ENCODE data around the gene ATAD3B.
"Not testable (repeated sequence)": the region's sequence is repeated elsewhere in the genome, so short reads cannot be mapped to it uniquely, and the experiment has no call there.

ATAD3B gene

DNA sequence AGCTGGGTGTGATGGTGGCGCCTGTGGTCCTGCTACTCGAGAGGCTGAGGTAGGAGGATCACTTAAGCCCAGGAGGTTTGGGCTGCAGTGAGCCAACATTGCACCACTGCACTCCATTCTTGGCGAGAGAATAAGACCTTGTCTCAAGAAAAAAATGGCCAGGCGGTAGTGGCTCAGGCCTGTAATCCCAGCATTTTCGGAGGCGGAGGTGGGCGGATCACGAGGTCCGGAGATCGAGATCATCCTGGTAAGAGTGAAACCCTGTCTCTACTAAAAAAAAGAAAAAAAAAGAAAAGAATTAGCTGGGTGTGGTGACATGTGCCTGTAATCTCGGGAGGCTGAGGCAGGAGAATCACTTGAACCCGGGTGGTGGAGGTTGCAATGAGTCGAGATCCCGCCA lies 11.3 kb downstream of the ATAD3B start:
- no peak for FAIRE-seq

DNA sequence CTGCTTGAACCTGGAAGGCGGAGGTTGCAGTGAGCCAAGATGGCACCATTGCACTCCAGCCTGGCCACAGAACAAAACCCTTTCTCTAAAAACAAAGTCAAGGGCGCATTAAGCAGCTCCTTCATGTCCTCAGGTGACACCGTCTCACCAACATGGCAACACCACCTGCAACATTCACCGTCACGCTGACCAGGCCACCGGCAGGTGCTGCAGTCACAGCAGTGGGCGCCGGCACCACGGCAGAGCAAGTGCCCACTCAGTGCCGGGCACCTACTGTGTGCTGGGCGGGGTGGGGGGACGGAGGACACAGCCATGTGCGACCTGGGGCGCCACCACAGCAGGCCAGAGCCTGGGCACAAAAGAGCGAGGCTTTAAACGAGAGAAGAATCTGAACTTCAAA lies 12.1 kb downstream of the ATAD3B start:
- no peak for FAIRE-seq

DNA sequence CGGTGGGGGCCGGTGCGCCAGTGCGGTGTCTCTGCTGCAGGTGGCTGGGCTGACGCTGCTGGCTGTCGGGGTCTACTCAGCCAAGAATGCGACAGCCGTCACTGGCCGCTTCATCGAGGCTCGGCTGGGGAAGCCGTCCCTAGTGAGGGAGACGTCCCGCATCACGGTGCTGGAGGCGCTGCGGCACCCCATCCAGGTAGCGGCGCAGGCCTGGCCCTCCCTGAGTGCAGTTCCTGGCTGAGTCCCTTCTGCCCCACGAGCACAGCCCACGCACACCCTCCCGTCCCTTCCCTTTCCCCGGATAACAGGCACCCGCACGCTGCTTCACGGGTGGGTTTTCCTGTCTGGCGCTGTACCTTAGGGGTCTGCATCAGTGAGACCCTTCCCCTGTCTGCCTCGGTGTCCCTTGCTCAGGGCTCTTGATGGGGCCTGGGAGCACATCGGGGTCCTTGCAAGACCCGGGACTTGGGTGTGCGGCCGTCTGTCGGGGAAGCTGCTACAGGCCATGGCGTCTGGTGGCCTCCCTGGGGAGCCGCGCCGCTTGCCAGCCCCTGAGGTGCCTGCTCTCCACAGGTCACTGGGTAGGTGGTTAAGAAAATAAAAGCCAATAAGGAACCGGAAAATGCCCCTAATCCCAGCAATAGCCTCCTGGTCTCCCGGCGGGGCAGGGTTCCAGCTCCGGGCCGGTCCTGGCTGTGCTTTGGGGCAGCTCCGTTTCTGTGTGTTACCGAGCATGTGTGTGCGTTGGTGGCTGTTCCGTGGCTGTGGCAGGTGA lies 13.6 kb downstream of the ATAD3B start:
- not testable (repeated sequence) for FAIRE-seq

DNA sequence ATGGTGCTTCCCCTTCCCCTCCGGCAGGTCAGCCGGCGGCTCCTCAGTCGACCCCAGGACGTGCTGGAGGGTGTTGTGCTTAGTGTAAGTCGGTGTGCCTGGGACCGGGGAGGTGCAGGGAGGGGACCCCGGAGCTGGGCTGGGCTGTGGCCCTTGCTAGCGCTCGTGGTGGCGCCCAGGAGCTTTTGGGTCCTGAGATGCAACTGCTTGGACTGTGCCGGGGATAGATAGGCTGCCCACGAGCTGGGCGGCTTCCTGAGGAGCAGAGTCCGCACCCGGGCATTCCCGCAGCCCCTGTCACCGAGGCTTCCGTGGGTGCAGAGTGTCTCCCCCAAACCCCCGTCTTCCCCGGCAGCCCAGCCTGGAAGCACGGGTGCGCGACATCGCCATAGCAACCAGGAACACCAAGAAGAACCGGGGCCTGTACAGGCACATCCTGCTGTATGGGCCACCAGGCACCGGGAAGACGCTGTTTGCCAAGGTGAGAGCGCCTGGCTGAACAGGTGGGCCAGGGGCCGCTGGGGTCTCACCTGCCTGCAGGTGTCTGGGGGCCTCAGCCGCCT lies 14.3 kb downstream of the ATAD3B start:
- FAIRE-seq: not testable (repeated sequence)

DNA sequence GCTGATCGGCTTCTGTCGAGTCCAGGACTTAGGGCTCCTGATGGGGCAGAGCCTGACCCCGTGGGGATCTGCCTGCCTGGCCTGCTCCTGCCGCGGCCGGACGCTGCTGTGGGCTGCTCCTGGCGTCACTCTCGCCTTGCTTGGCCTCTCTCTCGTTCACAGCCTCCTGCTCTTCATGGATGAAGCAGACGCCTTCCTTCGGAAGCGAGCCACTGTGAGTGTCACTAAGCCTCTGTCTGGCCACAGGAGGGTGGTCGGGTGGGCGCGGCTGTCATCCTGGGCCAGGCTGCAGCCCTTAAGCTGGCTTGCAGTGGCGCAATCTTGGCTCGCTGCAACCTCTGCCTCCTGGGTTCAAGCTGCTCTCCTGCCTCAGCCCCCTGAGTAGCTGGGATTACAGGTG lies 16.1 kb downstream of the ATAD3B start:
- FAIRE-seq: no peak

DNA sequence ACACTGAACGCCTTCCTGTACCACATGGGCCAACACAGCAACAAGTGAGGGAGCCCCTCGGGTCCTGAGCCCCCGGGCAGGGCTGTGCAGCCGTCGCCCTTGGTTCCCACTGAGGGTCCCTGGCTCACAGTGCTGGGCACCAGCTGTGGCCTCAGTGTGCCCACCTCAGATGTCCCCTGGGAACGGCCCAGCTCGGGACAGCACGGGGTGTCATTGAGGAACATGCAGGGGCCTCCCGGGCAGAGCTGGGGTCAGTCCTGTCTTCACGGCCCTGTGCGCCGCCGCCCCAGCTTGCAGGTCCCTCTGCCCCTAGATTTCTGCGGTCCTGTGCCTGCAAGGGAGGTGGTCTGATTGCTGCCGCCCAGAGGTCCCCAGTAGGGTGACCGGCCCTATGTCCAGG lies 17.7 kb downstream of the ATAD3B start:
- no peak for FAIRE-seq

DNA sequence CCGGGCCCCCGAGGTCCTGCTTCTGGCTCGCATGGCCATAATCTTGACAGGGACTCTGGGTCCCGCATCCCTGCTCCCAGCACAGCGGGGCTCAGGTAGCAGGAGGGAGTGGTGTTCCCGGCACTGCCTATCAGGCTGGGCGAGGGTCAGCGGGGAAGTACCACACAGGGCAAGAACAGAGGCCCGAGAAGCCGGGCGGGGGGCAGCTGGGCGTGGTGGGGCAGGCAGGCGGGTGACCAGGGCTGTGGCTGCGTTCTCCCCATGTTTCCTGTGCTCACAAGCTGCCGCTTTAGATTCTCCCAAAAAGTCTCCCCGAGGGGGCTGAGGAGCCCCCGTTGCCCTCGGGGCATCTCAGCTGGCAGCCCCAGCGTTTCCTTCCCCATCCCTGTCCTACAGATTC lies 18.3 kb downstream of the ATAD3B start:
- no peak for FAIRE-seq

DNA sequence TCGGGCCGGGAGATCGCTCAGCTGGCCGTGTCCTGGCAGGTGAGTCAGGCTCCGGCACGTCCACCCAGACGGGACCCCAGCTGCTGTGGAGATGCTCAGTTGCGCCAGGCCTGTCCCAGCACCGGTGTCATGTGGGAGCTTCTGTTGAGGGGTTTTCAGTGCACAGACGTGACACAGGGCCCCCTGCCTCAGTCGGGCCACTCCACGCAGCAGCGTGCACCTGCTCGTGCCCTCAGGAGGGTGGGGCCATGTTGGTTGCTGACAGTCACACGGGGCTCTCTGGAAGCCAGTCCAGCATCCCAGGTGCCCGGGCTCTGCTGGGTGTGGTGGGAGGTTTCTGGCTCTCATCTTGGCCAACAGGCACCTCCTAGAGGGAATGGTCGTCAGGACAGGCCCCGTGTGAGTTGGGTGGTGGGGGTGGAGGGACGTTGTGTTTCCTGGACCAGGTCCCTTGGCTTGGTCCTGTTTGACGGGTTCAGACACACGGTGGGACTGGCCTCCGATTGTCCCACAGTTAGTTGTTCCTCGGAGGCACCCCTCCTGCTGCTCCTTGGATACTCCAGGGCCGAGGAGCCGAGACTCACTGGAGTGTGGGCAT lies 19.2 kb downstream of the ATAD3B start:
- no peak for FAIRE-seq

DNA sequence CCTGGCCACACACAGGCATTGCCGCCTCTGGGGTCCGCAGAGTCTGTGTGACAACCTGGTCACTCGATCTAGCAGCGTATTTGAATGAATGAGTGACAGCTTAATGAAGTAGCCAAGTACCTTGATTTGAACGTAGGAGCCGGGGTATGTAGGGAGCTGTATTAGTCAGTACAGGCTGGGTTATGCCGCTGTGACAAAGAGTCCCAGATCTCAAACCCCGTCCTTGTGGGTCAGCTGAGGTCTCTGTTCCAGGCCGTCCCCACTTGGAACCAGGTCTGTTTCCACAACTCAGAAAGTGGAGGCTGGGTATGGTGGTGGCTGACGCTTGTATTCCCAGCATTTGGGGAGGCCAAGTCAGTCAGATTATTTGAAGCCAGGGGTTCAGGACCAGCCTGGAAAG lies 20.0 kb downstream of the ATAD3B start:
- FAIRE-seq: no peak

DNA sequence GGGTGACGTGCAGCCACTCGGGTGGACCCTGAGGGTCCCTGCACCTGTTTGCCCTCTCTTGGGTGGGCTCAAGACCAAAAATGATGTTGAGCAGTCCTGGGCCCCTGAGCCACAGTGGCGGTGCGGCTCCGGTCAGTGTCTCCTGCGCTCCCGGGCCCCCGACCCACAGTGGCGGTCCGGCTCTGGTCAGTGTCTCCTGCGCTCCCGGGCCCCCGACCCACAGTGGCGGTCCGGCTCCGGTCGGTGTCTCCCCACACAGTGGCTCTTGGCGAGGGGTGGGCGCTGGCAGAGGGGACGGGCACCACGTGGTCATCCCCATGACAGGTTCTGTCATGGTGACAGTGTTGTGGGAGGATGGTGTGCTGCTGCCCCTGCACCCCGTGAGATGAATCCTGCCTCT lies 22.7 kb downstream of the ATAD3B start:
- FAIRE-seq: not testable (repeated sequence)

DNA sequence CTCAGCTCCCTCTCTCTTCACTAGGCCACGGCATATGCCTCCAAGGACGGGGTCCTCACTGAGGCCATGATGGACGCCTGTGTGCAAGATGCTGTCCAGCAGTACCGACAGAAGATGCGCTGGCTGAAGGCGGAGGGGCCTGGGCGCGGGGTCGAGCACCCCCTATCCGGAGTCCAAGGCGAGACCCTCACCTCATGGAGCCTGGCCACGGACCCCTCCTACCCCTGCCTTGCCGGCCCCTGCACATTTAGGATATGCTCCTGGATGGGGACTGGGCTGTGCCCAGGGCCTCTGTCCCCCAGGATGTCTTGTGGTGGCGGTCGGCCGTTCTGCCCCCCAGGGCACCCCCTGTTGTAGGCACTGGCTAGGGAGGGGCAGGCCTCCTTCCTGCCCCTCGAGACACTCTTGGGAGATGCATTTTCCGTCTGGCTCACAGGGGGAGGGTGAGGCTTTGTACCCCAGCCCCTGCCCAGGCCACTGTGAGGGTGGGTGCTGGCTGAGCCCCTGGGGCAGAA lies 24.0 kb downstream of the ATAD3B start:
- not testable (repeated sequence) for FAIRE-seq

DNA sequence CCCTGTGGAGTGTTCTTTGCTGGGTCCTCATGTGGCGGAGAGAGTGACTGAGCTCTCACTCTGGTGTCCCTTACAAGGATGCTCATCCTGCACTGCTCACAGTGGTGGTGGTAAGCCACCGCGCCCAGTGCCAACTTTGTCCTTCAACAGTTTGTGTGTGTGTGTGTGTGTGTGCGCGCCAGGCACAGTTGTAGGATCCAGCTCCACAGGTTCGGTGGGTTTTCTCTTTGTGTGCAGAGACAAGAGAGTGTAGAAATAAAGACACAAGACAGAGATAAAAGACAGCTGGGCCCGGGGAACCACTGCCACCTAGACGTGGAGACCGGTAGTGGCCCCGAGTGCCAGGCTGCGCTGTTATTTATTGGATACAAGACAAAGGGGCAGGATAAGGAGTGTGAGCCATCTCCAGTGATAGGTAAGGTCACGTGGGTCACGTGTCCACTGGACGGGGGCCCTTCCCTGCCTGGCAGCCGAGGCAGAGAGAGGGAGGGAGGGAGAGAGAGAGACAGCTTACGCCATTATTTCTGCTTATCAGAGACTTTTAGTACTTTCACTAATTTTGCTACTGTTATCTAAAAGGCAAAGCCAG lies 33.3 kb downstream of the ATAD3B start:
- not testable (repeated sequence) for FAIRE-seq

DNA sequence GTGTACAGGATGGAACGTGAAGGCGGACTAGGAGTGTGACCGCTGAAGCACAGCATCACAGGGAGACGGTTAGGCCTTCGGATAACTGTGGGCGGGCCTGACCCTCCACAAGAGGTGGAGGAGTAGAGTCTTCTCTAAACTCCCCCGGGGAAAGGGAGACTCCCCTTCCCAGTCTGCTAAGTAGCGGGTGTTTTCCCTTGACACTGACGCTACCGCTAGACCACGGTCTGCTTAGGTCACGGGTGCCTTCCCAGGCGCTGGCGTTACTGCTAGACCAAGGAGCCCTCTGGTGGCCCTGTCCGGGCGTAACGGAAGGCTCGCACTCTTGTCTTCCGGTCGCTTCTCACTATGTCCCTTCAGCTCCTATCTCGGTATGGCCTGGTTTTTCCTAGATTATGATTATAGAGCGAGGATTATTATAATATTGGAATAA lies 33.8 kb downstream of the ATAD3B start:
- peak; percentile 83 for FAIRE-seq

DNA sequence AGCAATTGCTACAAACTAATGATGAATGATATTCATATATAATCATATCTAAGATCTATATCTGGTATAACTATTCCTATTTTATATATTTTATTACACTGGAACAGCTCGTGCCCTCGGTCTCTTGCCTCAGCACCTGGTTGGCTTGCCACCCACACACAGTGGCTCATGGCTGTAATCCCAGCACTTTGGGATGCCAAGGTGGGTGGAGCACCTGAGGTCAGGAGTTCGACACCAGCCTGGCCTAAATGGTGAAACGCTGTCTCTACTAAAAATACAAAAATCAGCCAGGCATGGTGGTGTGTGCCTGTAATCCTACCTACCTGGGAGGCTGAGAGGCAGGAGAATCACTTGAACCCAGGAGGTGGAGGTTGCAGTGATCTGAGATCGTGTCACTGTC lies 34.2 kb downstream of the ATAD3B start:
- FAIRE-seq: not testable (repeated sequence)

DNA sequence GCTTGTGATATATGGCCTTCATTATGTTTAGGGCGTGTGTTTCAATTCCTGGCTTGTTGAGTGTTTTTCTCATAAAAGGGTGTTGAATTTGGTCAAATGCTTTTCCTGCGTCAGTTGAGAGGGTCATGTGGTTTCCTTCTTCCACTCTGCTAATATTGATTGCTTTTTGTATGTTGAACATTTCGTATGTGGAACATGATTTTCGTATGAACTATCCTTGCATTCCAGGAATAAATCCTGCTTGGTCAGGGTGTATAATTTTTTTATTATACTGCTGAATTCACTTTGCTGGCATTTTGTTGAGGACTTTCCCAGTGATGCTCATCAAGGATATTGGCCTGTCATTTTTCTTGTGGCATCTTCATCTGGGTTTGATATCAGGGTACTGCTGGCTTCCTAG lies 35.7 kb downstream of the ATAD3B start:
- FAIRE-seq: no peak

DNA sequence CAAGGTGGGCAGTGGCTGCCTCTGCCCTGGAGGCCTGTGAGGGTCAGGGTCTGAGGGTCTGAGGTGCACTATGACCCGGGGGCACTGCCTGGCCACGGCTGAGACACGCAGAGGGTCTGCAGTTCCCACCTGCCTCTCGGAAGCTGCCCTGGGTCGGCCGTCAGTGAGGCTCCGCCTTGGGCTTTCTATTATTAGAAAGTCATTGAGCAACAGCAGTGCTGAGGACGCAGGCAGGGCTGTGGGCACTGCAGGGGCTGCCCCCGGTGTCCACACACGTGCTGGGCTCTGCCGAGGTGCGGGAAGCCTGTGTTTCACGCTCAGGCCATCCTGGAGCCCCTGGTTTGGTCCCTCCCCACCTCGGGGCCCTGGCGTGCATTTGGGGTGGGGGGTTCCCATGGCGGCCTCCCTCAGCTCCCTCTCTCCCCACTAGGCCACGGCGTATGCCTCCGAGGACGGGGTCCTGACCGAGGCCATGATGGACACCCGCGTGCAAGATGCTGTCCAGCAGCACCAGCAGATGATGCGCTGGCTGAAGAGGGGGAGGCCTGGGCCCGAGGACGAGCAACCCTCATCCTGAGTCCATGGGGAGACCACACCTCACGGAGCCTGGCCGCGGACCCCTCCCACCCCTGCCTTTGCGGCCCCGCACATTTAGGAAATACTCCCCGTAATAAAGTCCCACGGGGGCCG lies 37.4 kb downstream of the ATAD3B start:
- FAIRE-seq: not testable (repeated sequence)

DNA sequence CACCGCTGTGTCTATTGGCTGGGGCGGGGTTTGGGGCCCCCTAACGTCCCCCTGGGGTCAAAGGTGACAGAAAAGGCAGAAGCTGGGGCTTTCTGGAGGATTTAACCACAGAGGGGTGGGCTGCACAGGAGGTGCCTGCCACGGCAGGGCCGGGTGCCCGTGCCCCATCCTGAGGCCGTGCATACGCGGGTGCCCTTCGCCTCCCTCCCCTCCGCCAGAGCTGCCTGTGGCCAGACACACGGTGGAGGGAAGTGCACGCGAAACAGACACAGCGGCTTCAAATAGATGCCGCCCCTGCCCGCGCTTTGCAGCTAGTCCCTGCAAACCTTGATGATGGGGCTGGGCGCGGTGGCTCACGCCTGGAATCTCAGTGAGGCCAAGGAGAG lies 37.9 kb downstream of the ATAD3B start:
- not testable (repeated sequence) for FAIRE-seq

DNA sequence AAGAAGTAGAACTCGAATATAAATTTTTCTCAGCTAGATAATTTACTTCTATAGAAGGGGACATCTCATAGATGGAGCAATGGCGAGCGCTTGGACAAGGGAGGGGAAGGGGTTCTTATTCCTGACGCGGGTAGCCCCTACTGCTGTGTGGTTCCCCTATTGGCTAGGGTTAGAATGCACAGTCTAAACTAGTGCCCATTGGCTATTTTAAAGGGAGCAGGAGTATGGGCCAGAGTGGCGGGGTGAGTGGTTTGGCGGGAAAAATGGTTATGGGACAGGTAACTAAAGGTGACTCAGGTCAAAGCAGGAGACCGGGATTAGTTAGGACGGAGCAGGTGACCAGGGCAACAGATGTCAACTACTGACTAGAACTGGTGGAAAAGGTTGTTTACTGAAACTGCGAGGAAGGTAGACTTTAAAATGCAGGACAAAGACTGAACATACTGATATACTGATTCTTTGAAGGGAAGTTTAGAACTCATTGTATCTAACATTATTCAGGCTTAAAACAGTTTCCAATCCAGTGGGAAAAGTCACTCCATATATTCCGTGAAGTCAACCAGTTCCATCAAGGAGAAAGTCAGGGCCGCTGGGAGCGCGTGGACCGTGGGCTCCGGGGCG lies 39.5 kb downstream of the ATAD3B start:
- no peak for FAIRE-seq

DNA sequence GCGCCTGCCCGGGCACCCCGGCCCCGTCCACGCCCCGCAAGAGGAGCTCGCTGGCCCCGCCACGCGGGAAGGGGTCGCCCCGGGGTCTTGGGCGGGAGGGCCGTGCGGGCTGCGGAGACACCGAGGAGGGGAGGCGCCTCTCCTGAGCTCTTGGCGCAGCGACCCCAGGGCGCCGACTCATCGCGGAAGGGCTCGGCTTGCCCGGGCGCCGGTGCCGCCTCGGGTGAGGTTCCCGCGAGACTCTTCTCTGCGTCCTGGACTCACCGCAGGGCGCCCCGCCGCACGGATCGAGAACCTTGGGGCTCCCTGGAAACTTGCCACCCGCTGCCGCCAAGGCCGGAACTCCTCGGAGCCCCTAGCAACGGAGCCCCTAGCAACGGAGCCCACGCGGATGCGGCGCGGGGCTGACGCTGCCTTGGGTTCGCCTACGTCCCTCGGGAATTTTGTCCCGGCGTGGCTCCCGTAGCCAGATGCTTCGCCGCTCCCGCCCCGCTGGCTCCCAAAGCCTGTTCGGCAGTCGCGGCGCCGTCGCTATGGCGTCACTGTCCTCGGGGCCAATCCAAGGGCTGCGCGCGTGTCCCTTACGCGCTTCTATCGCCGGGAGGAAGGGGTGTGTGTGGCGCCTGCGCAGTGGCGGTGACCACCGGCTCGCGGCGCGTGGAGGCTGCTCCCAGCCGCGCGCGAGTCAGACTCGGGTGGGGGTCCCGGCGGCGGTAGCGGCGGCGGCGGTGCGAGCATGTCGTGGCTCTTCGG lies 40.1 kb downstream of the ATAD3B start, which contains the start of gene ATAD3A:
TSS of gene ATAD3A (plus strand) at position 630 of the 753 bp plus-strand sequence. CDS start at position 737, 107 bp downstream.
- FAIRE-seq: no peak

DNA sequence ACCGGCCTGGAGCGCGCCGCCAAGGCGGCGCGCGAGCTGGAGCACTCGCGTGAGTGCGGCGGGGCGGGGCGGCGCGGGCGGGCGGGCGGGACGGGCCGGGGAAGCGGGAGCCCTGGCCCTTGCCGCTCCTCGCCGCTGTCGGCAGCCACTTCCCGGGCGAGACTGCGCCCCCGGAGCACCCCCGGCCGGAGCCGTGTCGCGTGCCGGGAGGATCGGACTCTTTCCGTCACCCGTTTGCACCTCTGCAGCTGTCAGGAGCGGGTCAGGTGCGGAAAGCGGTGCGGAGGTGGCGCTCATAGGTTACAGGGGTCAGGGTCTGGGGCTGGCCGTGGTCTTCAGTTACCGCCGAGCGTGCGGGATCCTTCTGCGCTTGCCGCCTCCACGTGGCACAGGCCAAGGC lies 40.9 kb downstream of the ATAD3B start:
- not testable (repeated sequence) for FAIRE-seq

DNA sequence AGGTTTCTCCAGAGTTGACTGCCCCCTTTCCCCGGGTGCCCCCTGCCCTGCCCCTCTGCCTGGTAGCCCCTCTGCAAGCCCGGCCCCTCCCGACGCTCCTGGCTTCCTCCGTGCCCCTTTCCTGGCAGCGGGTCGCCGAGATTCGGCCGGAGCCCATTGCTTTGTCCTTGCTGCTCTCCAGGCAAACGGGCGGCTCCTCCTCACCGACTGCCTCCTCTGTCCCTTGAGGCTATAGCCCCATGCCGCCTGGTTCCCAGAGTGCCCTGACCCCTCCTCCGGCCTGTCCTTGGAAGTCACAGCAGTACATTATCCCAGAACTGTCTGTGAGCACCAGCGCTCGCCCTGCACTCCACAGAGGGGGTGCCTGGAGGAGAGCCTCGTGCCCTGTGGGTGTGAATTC lies 42.1 kb downstream of the ATAD3B start:
- FAIRE-seq: not testable (repeated sequence)

DNA sequence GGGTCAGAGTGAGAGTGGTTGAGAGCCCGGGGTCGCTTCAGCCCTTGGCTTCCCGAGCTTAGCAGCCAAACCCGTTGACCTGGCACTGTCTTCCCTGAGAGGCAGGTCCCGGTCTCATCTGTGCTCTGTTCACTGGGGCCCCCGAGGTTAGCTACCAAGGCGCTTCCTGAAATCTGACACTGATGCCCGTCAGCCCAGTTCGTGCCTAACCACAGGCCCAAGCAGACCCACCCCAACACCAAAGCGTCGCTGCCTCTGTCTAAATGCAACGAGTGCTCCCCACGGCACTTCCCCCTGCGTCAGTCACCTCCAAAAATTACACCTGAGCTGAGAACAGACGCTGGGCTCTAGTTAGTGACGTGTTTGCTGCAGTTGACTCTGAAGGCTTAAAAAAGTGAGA lies 42.8 kb downstream of the ATAD3B start:
- not testable (repeated sequence) for FAIRE-seq

All from endometrium (tissue), 2 donors.